ENCODE results near the gene GRHL1. TPM values are rescaled to one million over a fixed set of nuclear protein-coding genes. Genes with fewer than 3 reads are reported as not detected.
A peak's percentile ranks its signal among the peaks of the same experiment; 100 is the strongest.

GRHL1 gene
- total and polyA plus RNA-seq, 8 donors: 0.95 to 5.3 (median 2.1) TPM

DNA sequence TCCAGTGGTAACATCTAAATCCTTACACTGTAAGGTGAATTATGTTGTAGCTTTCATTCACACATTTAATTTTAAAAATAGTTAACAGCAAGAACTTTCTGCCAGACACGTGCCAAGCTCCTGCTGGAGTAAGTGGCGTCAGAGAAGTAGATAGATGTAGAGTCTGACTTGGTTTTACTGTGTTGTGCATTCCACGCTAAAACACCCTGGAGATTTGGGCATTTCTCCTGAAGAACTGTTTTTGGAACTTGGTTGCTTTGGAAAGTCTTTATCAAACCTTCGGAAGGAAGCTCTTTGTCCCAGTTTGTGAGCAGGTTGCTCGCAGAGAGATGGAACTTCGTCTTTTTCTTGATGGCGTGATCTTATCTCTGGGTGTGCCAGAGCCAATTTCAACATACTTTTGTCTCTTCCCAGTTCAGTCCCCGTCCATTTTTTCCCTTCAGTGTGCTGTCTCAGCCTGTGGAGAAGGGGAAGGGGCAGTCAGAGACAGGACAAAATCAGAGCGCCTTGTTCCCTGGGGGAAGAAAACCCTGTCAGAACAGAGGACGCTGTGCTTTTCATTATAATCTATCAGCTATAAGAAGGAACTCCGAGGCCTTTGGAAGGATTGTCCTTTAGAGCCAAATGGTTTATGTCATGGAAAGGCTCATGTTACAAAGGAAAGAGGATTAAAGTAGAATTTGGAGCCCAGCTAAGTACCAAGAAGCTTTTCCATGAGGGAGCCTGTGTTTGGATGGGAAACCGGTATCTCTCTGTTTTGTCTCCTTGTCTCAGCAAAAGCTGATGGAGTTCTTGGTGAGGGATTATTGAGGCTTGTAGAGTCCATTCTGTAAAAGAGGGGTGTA is 18.9 kb downstream of the GRHL1 start:
- Histone ChIP-seq H3K4me3 (no peak overlapping the region), H3K4me1 (peaks cover 0 to 2% (median 0%) of the 10 kb centered on the region in 3 donors), H3K36me3 (no peaks in the 10 kb centered on the region), H3K9me3 (no peaks in the 10 kb centered on the region), H3K27me3 (no peaks in the 10 kb centered on the region), H3K27ac (no peak overlapping the region)
- 82 to 85% methylated on average over 12 of the region's 12 CpGs for WGBS, 2 donors
- DNase-seq (no peak), ATAC-seq (no peak), FAIRE-seq (no peak)
- intact Hi-C loops (cut with DNase I): no loop called here
- TF ChIP-seq, protein P1, sequence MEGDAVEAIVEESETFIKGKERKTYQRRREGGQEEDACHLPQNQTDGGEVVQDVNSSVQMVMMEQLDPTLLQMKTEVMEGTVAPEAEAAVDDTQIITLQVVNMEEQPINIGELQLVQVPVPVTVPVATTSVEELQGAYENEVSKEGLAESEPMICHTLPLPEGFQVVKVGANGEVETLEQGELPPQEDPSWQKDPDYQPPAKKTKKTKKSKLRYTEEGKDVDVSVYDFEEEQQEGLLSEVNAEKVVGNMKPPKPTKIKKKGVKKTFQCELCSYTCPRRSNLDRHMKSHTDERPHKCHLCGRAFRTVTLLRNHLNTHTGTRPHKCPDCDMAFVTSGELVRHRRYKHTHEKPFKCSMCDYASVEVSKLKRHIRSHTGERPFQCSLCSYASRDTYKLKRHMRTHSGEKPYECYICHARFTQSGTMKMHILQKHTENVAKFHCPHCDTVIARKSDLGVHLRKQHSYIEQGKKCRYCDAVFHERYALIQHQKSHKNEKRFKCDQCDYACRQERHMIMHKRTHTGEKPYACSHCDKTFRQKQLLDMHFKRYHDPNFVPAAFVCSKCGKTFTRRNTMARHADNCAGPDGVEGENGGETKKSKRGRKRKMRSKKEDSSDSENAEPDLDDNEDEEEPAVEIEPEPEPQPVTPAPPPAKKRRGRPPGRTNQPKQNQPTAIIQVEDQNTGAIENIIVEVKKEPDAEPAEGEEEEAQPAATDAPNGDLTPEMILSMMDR (IDR thresholded peaks at IDR 0.05): no peak

DNA sequence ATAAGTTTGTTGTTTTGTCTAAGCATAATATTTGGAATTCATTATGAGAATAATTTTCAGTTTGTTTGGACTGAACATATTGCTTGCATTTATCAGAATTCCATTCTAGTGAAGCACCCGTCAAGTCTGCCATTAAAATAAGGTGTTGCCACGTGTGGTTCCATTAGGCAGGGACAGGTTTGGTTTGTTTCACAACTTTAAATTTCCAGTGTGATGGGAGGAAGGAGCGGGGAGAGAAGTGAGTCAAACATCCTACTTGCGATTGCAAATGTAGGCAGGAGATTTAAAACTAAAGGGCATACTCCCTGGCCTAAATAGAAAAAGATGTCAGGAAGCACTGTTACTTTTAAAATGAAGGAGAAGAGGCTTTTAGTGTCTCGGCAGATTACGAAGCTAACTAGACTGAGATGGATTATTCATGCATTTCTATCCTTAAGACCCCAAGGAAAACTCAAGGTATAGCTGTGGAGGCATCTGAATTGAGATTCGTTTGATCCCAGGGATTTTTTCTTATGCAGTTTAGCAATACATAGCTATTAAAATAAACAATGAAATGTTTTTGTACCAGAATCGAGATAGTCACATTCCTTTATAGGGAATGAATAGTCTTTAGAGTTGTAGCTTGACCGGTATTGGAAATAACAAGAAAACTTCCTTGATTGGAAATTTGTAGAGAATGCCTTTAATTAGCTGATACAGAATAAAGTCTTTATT is 19.8 kb downstream of the GRHL1 start:
- no peak overlapping the region for H3K27ac ChIP-seq
- no peak for ATAC-seq
- no peak overlapping the region for H3K4me3 ChIP-seq
- TF ChIP-seq, protein P1 (IDR thresholded peaks at IDR 0.05): no peak
- no peaks in the 10 kb centered on the region for H3K27me3 ChIP-seq
- no peaks in the 10 kb centered on the region for H3K9me3 ChIP-seq
- DNase-seq: no peak
- 86% methylated on average over 9 of the region's 9 CpGs for WGBS, 2 donors
- FAIRE-seq: no peak
- no peaks in the 10 kb centered on the region for H3K36me3 ChIP-seq
- intact Hi-C loops (cut with DNase I): no loop called here
- peaks cover 0 to 11% (median 0%) of the 10 kb centered on the region in 3 donors for H3K4me1 ChIP-seq

DNA sequence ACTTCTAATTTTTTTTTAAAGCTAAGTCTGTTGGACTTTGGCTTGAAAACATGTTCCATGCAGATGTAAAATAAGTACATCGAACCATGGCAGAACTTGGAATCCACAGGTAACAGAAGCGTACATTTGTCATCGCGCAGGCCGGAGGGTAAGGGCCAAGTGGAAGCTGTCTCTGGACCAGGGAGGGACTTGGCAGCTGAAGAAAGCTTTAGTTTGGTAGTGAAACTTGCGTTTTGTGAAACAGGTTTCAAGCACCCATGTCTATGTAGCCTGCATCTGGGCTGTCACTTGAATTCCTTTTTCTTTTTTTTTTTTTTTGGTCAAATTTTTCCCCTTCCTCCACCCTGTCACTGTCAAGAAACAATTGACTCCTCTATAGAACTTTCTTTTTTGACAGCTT is 20.4 kb downstream of the GRHL1 start:
- intact Hi-C loops (cut with DNase I): no loop called here
- no peak for ATAC-seq
- FAIRE-seq: no peak
- Histone ChIP-seq H3K9me3 (no peaks in the 10 kb centered on the region), H3K4me3 (no peak overlapping the region), H3K27me3 (no peaks in the 10 kb centered on the region), H3K36me3 (no peaks in the 10 kb centered on the region), H3K4me1 (peaks cover 0 to 12% (median 0%) of the 10 kb centered on the region in 3 donors), H3K27ac (no peak overlapping the region)
- no peak for DNase-seq
- WGBS, 2 donors: 95 to 96% methylated on average over 6 of the region's 6 CpGs
- TF ChIP-seq, protein P1 (IDR thresholded peaks at IDR 0.05): no peak

DNA sequence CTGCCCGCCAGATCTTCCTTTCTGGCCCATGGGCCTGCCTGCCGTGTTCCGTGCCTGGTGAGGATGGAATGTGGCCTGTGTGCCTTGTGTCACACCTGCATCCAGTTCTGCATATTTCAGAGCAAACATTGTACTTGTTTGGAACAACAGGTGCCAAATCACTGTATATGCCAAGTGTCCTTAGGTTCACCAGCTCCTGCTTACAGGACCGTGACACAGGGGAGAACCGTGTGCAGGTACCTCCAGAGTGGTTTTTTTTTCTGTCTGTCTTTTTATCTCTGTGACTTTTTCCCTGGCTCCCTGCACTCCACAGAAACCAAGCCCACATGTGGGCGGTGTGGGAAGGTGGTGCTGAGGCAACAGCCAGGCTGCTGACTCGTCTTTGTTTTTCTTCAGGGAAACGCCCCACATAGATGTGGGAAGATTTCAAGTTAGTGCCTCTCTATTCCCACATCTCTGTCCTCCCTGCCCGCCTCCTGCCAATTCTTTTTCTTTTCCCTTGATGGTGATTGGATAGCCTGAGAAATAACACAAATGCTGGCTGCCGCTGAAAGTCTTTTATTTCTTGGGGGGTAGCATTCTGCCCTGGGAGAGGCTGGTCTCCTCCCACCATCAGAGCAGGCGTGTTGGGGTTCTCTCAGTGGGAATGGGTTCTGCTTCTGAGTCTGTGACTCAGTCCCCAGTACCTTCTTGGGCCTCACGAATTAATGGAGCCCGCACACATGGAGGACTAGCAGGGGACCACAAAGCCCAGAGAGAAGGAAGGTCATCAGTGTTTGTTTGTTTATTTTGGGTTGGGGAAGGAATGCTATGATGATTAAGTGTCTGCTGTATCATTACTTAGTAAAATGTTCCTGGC is 21.4 kb downstream of the GRHL1 start:
- Histone ChIP-seq H3K27me3 (no peaks in the 10 kb centered on the region), H3K4me1 (peaks cover 0 to 12% (median 0%) of the 10 kb centered on the region in 3 donors), H3K36me3 (no peaks in the 10 kb centered on the region), H3K4me3 (no peak overlapping the region), H3K9me3 (no peaks in the 10 kb centered on the region), H3K27ac (peak overlapping the region in 1 of 4 donors; percentile 31)
- ATAC-seq (peak; percentile 25 to 53 (median 38)), DNase-seq (no peak), FAIRE-seq (no peak)
- 54 to 55% methylated on average over 13 of the region's 13 CpGs for WGBS, 2 donors
- TF ChIP-seq, protein P1 (IDR thresholded peaks at IDR 0.05): no peak
- intact Hi-C loops (cut with DNase I): no loop called here

Data from pancreas (tissue), 10 donors.